ENCODE measurements around the gene PCNX2.

- TF ChIP-seq, protein P1, sequence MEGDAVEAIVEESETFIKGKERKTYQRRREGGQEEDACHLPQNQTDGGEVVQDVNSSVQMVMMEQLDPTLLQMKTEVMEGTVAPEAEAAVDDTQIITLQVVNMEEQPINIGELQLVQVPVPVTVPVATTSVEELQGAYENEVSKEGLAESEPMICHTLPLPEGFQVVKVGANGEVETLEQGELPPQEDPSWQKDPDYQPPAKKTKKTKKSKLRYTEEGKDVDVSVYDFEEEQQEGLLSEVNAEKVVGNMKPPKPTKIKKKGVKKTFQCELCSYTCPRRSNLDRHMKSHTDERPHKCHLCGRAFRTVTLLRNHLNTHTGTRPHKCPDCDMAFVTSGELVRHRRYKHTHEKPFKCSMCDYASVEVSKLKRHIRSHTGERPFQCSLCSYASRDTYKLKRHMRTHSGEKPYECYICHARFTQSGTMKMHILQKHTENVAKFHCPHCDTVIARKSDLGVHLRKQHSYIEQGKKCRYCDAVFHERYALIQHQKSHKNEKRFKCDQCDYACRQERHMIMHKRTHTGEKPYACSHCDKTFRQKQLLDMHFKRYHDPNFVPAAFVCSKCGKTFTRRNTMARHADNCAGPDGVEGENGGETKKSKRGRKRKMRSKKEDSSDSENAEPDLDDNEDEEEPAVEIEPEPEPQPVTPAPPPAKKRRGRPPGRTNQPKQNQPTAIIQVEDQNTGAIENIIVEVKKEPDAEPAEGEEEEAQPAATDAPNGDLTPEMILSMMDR (IDR thresholded peaks at IDR 0.05; ENCODE audit: control extremely low read depth in 1 of 3, insufficient read depth in 1 of 3, low read depth in 1 of 3, low read length in 3 of 3), result no peak
- no peak for TF ChIP-seq YY1 (IDR thresholded peaks at IDR 0.05; ENCODE audit: low read depth, low read length)
- TF ChIP-seq RBBP5 (IDR thresholded peaks at IDR 0.05; ENCODE audit: borderline replicate concordance, low read depth, low read length), result no peak
- TF ChIP-seq POLR2A (IDR thresholded peaks at IDR 0.05; ENCODE audit: control extremely low read depth in 1 of 2, low read depth in 2 of 2, low read length in 2 of 2), result no peak
- no peak for TF ChIP-seq EZH2 (IDR thresholded peaks at IDR 0.05; ENCODE audit: low read depth, low read length, severe bottlenecking)
- no peak for TF ChIP-seq MAFK (IDR thresholded peaks at IDR 0.05; ENCODE audit: low read depth, low read length)
- no peak for TF ChIP-seq SP1 (IDR thresholded peaks at IDR 0.05; ENCODE audit: low read depth, low read length)
- no peak for TF ChIP-seq ASH2L (IDR thresholded peaks at IDR 0.05; ENCODE audit: low read length)
These were observed 44.3 kb downstream of the PCNX2 start for GRCh38 chr1:233251201-233251720.
